D341Med (cell line): ENCODE measurements around the gene CTNNA3.

ENCODE experiments used
- DNase-seq: peaks from one replicate; pipeline ENCODE4 v3.0.0; 2012; ENCODE audit warnings: low spot score

CTNNA3 gene

GRCh38 chr10:66292456-66292855 is 1403.5 kb downstream of the CTNNA3 start:
- no peak for DNase-seq

- DNase-seq, result no peak
These were observed 1404.9 kb downstream of the CTNNA3 start for GRCh38 chr10:66291133-66291532.

- DNase-seq, result no peak
These were observed 1411.4 kb downstream of the CTNNA3 start for GRCh38 chr10:66284621-66285020.

- DNase-seq, result no peak
These were observed 1412.0 kb downstream of the CTNNA3 start for GRCh38 chr10:66283874-66284464.

GRCh38 chr10:66283064-66283463 is 1412.9 kb downstream of the CTNNA3 start:
- no peak for DNase-seq

GRCh38 chr10:66281327-66281726 is 1414.7 kb downstream of the CTNNA3 start:
- no peak for DNase-seq

- DNase-seq, result no peak
These were observed 1418.5 kb downstream of the CTNNA3 start for GRCh38 chr10:66277481-66277880.

- no peak for DNase-seq
These were observed 1422.0 kb downstream of the CTNNA3 start for GRCh38 chr10:66273966-66274519.

- no peak for DNase-seq
These were observed 1430.6 kb downstream of the CTNNA3 start for GRCh38 chr10:66265398-66265797.

- DNase-seq, result no peak
These were observed 1436.2 kb downstream of the CTNNA3 start for GRCh38 chr10:66259836-66260235.

- no peak for DNase-seq
These were observed 1437.3 kb downstream of the CTNNA3 start for GRCh38 chr10:66258693-66259092.

- DNase-seq, result no peak
These were observed 1438.2 kb downstream of the CTNNA3 start for GRCh38 chr10:66257801-66258200.

GRCh38 chr10:66252986-66253385 is 1443.0 kb downstream of the CTNNA3 start:
- DNase-seq, result no peak

GRCh38 chr10:66246177-66246576 is 1449.8 kb downstream of the CTNNA3 start:
- no peak for DNase-seq

GRCh38 chr10:66244953-66245352 is 1451.0 kb downstream of the CTNNA3 start:
- no peak for DNase-seq

- DNase-seq, result no peak
These were observed 1453.1 kb downstream of the CTNNA3 start for GRCh38 chr10:66242885-66243284.

- no peak for DNase-seq
These were observed 1456.9 kb downstream of the CTNNA3 start for GRCh38 chr10:66239062-66239461.

GRCh38 chr10:66238343-66238742 is 1457.7 kb downstream of the CTNNA3 start:
- no peak for DNase-seq

GRCh38 chr10:66234872-66235271 is 1461.1 kb downstream of the CTNNA3 start:
- no peak for DNase-seq

GRCh38 chr10:66228887-66229286 is 1467.1 kb downstream of the CTNNA3 start:
- no peak for DNase-seq

GRCh38 chr10:66223656-66224055 is 1472.3 kb downstream of the CTNNA3 start:
- no peak for DNase-seq

- DNase-seq, result no peak
These were observed 1473.4 kb downstream of the CTNNA3 start for GRCh38 chr10:66222462-66223046.

GRCh38 chr10:66218981-66219587 is 1476.9 kb downstream of the CTNNA3 start:
- DNase-seq, result no peak
